ENCODE data around the gene CREB5. TPM values are rescaled to one million over a fixed set of nuclear protein-coding genes. Genes with fewer than 3 reads are reported as not detected.
A peak's percentile ranks its signal among the peaks of the same experiment; 100 is the strongest.

The CREB5 gene
- total and polyA plus RNA-seq, 7 donors, result 0.86 to 33.8 (median 16.6) TPM

GRCh38 chr7:28678431-28678965 lies 266.2 kb downstream of the CREB5 start:
- H3K9me3 ChIP-seq, result no peaks in the 10 kb centered on the region
- ATAC-seq (no peak), DNase-seq (no peak)
- H3K4me3 ChIP-seq, result no peak overlapping the region
- WGBS, 3 donors, result 68 to 88% (median 85%) methylated on average over 2 of the region's 2 CpGs
- H3K4me1 ChIP-seq, result no peaks in the 10 kb centered on the region
- TF ChIP-seq CTCF (IDR thresholded peaks at IDR 0.05), result no peak
- no peak overlapping the region for H3K27ac ChIP-seq
- intact Hi-C loops (cut with DNase I), result no loop called here
- no peaks in the 10 kb centered on the region for H3K36me3 ChIP-seq (ENCODE audit: insufficient read depth in 1 of 2, low read depth in 1 of 2)
- no peaks in the 10 kb centered on the region for H3K27me3 ChIP-seq (ENCODE audit: insufficient read depth in 3 of 3, low read length in 2 of 3)

DNA sequence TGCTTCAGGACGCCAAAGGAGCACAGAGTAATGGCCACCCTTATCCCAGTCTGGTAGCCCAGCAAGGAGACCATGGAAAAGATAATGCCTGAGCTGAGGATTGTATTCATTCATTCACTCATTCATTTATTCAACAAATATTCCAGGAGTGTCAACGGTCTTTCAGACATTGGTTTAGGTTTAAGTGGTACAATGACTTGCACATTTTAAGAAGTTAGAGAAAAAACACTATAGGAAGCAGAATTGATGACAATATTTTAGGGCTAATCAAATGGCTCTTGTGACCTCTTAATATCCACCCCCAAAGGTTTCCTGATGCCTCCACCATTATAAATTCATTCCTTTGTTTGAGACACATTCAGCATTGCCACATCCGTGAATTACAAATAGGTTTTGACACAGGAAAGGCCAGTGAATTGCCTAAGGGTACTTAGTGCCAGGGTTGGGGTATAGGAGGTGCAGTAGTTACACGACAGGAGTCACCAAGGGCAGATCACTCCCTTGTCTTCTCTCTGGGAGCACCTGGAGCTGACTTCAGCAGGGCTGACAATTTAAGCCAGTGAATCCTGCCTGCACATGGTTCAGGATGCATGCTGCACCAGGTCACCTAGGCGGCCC lies 269.5 kb downstream of the CREB5 start:
- DNase-seq, result no peak
- H3K27me3 ChIP-seq (ENCODE audit: insufficient read depth in 3 of 3, low read length in 2 of 3), result no peaks in the 10 kb centered on the region
- no peaks in the 10 kb centered on the region for H3K36me3 ChIP-seq (ENCODE audit: insufficient read depth in 1 of 2, low read depth in 1 of 2)
- TF ChIP-seq CTCF (IDR thresholded peaks at IDR 0.05), result no peak
- WGBS, 3 donors, result 92 to 95% (median 94%) methylated on average over 5 of the region's 5 CpGs
- H3K27ac ChIP-seq, result no peak overlapping the region
- peaks cover 13% of the 10 kb centered on the region for H3K4me1 ChIP-seq
- no peak overlapping the region for H3K4me3 ChIP-seq
- H3K9me3 ChIP-seq, result no peaks in the 10 kb centered on the region
- intact Hi-C loops (cut with DNase I), result loop anchor here (5.0 kb wide), 2 partner anchors 45 to 170 kb away; no protein-coding TSS in a partner anchor
- ATAC-seq, result no peak

DNA sequence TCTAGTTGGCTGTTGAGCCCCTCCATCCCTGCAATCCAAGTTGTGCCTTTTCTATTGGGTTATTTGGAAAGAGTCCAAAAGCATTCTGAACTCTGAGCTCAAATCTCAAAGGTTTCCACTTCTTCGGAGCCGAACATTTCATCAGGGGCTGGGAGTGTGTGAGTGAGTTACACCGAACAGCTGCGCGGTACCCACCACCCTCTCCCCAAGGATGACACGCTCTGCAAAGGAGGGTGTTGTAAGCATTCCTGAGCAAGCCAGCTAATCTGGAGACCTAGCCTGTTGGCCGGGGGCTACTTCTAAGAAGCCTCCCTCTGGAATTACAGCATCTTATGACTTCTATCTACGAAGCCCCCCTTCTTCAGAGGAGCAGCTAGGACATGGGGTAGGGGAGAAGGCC lies 270.5 kb downstream of the CREB5 start:
- Histone ChIP-seq H3K4me3 (no peak overlapping the region), H3K27ac (no peak overlapping the region), H3K36me3 (ENCODE audit: insufficient read depth in 1 of 2, low read depth in 1 of 2) (no peaks in the 10 kb centered on the region), H3K27me3 (ENCODE audit: insufficient read depth in 3 of 3, low read length in 2 of 3) (no peaks in the 10 kb centered on the region), H3K9me3 (no peaks in the 10 kb centered on the region), H3K4me1 (peaks cover 23% of the 10 kb centered on the region)
- intact Hi-C loops (cut with DNase I), result loop anchor here (5.0 kb wide), 2 partner anchors 46 to 170 kb away; no protein-coding TSS in a partner anchor
- no peak for TF ChIP-seq CTCF (IDR thresholded peaks at IDR 0.05)
- DNase-seq (peak; percentile 43 to 76), ATAC-seq (no peak)
- 57 to 72% (median 62%) methylated on average over 8 of the region's 8 CpGs for WGBS, 3 donors

- Histone ChIP-seq H3K27me3 (ENCODE audit: insufficient read depth in 3 of 3, low read length in 2 of 3) (no peaks in the 10 kb centered on the region), H3K4me3 (peak overlapping the region; percentile 67), H3K36me3 (ENCODE audit: insufficient read depth in 1 of 2, low read depth in 1 of 2) (no peaks in the 10 kb centered on the region), H3K4me1 (peaks cover 38% of the 10 kb centered on the region), H3K9me3 (no peaks in the 10 kb centered on the region), H3K27ac (peak overlapping the region; percentile 85)
- TF ChIP-seq CTCF (IDR thresholded peaks at IDR 0.05), result no peak
- ATAC-seq, result no peak
- 53 to 64% (median 59%) methylated on average over 5 of the region's 5 CpGs for WGBS, 3 donors
- intact Hi-C loops (cut with DNase I), result loop anchor here (5.0 kb wide), 5 partner anchors 47 to 292 kb away; no protein-coding TSS in a partner anchor
- no peak for DNase-seq
These were observed 272.4 kb downstream of the CREB5 start for GRCh38 chr7:28684650-28685241.

Measured in psoas muscle (tissue), 8 donors.